Stimulated activated CD4-positive, alpha-beta T cell treated with anti-CD3 and anti-CD28 coated beads, Interleukin-12 subunit alpha, Interleukin-12 subunit beta, amount 100 ng/mL, for 48 hours (primary cell): ENCODE data around the gene OLFM1.
"Not testable (repeated sequence)": the region's sequence is repeated elsewhere in the genome, so short reads cannot be mapped to it uniquely, and the experiment has no call there.

Experiments
- DNase-seq, 3 donors: peaks; one replicate each; pipeline ENCODE4 v3.0.0-alpha.2; 2020; ENCODE audit warnings: low read depth in 2 of 3, low spot score in 1 of 3

The OLFM1 gene

GRCh38 chr9:135105938-135106491 lies 18.5 kb downstream of the OLFM1 start:
- no peak for DNase-seq

- no peak for DNase-seq
These were observed 19.2 kb downstream of the OLFM1 start for GRCh38 chr9:135106551-135107270.

DNA sequence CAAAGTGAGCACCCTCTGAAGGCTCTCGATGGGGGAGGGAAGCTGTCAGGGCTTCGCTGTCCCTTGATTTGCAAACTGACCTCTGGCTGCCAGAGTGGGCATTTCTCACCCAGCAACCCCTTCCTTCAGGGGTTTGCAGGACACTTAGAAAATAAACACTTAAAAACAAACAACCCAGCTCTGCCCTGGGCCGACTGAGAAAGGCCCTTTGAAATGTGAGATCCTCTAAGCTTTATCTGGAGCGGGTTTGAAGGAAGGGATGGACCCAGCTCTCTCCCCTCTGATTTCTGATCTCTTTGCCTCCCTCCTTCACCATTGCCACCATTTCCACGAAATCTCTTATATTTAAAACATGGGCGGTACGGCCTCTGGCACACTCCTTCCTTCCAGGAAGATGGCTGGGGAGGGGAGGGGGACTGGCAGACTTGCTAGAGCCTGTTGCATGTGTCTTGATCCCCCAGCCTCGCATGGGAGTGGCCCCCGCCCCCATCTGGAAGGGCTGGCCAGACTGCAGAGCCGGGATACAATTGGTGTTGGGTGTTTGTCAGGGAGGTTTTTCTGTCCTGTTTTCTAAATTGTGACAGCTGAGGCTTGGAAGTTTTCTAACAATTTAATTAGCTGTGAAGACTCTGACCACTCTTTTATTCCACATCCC lies 20.2 kb downstream of the OLFM1 start:
- DNase-seq = no peak

GRCh38 chr9:135108831-135109510 lies 21.5 kb downstream of the OLFM1 start:
- DNase-seq = no peak

- no peak for DNase-seq
These were observed 22.2 kb downstream of the OLFM1 start for GRCh38 chr9:135109650-135110049.

DNA sequence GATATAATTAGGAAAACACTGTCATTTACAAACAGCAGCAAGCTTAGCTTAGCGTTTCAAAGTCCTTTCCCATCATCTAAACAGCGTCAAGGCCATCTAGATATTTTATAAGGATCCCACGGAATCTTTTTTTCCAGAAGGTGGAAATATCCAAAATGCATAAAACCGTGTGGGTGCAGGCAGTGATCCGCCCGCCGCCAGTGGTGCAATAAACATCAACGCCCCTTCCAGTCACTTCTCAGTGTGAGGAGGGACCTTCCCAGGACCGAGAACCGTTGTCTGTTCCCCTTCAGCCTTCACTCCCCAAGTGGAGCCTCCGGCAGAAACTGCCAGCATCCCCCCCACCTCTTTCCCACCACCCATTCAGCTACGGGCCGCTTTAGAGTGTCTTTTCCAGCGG lies 22.9 kb downstream of the OLFM1 start:
- DNase-seq = no peak

GRCh38 chr9:135111600-135111999 lies 24.1 kb downstream of the OLFM1 start:
- DNase-seq = not testable (repeated sequence)

DNA sequence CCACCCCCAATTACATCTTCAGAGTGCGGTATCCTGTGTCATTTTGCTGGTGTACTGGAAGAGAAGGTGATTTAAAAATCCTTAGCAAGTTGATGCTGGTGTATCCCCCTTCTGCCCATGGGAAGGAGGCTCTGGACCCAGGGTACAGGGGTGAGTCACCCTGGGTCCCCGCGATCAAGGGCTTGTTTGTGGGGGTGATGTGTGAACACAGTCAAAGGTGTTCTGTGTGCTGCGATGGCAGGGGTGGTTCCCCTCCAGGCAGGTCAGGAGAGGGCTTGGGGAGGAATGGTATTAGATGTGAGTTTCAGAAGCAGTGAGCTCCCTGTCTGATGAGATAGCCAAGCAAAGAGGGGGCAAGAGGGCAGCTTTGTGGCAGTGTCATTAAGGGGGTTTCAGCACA lies 28.9 kb downstream of the OLFM1 start:
- DNase-seq = no peak

DNA sequence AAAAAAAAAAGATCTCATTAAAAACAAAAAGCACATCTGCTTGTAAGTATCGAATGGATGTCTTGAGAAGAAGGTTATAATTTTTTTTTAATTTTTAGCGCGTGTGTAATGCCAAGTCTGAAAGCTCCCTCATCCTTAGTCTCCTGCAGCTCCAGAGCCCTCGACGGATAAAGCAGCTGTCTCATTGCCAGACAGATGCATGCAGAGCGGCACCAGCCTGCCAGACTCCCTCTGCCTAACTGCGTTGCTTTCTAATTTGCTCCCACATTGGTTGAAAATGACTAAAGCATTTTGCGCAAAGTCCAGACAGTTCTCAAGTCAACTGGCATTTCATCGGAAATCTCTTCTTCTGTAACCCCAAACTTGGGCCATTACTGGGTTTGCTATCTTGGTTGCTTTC lies 29.4 kb downstream of the OLFM1 start:
- no peak for DNase-seq

- DNase-seq = no peak
These were observed 29.8 kb downstream of the OLFM1 start for GRCh38 chr9:135117281-135117680.

DNA sequence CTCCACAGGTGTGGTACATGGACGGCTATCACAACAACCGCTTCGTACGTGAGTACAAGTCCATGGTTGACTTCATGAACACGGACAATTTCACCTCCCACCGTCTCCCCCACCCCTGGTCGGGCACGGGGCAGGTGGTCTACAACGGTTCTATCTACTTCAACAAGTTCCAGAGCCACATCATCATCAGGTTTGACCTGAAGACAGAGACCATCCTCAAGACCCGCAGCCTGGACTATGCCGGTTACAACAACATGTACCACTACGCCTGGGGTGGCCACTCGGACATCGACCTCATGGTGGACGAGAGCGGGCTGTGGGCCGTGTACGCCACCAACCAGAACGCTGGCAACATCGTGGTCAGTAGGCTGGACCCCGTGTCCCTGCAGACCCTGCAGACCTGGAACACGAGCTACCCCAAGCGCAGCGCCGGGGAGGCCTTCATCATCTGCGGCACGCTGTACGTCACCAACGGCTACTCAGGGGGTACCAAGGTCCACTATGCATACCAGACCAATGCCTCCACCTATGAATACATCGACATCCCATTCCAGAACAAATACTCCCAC lies 32.1 kb downstream of the OLFM1 start:
- no peak for DNase-seq

DNA sequence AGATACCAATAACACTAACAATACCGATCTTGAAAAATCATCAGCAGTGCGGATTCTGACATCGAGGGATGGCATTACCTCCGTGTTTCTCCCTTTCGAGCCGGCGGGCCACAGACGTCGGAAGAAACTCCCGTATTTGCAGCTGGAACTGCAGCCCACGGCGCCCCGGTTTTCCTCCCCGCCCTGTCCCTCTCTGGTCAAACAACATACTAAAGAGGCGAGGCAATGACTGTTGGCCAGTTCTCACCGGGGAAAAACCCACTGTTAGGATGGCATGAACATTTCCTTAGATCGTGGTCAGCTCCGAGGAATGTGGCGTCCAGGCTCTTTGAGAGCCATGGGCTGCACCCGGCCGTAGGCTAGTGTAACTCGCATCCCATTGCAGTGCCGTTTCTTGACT lies 32.8 kb downstream of the OLFM1 start:
- no peak for DNase-seq

DNA sequence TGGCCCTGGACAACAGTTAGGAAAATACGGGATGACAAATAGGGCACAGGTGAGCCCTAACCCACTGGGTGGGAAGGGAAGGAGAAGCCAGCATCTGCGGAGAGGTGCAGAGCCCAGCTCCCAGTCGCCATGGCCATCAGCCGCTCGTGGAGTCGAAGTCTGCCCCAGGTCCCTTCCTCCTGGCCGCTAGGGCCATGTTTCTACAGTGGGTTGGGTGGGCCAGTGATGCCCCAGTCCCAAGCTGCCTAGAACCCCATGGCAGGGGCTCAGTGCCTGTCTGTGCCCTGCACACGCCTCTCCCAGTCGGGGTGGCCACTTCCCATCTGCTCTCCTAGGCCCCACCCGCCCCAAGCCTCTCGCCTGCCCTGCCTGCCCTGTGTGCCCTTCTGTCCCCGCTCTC lies 34.8 kb downstream of the OLFM1 start:
- no peak for DNase-seq

DNA sequence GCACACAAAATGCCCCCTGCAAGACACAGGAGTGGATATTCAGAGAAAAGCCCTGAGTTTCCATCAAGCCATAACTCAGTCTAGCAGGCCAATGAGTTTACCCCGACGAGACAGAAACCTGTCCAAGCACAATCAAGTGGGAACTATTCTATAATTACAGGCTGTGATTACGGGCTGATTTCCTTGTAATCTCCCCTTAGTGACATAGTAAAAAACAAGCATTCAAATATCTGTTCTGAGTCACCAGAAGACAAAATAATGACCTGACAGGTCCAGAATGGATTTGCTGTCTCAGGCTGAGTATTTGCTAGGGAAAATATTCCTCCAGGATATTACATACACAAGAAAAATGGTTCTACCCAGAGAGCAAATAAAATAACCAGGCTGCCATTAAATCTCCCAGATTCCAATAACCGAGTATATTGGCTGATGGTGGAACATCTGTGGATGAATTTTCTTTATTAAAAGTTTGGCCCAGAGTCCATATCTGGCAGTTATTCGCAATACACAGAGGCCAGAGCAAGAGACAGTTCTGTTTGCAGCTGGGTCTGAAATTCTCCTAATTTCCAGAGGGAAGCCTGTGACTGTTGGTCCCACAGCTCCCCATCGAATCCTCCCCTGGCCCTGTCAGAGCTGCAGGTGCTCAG lies 35.8 kb downstream of the OLFM1 start:
- no peak for DNase-seq

DNA sequence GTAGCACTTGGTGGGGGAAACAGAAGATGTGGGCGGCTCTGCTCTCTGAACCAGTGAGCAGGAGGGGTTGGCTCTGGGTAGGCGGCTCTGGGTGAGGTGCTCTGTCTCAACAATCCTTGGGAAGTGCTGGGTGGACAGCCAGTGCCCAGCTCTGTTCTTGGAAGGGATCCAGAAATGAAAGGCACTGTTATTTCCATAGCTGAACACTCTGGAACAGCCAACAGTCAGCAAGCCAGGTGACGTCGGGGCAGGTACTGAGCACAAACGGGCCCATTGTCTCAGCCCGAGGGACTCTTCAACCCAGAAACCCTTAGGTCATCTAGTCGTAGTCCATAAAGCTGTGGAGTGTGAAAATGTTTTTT lies 36.3 kb downstream of the OLFM1 start:
- DNase-seq = no peak

- no peak for DNase-seq
These were observed 39.2 kb downstream of the OLFM1 start for GRCh38 chr9:135126451-135127187.

GRCh38 chr9:135127718-135128670 lies 40.5 kb downstream of the OLFM1 start:
- DNase-seq = no peak

- no peak for DNase-seq
These were observed 41.7 kb downstream of the OLFM1 start for GRCh38 chr9:135129137-135129695.
